Neural progenitor cell (in vitro differentiated cells): Measurements from ENCODE around the gene ZMPSTE24.
A peak's percentile ranks its signal among the peaks of the same experiment; 100 is the strongest.

Experiments
- CTCF ChIP-seq: fragments of 200-600 bp; sonication (generic); IDR thresholded peaks from 2 replicates; pipeline ENCODE4 v1.5.1; 2017; ENCODE audit warnings: antibody characterized with exemption, mild to moderate bottlenecking
- EZH2 ChIP-seq: fragments of 200-600 bp; sonication (generic); IDR thresholded peaks from 2 replicates; pipeline ENCODE4 v1.6.1; 2017; ENCODE audit warnings: antibody characterized with exemption, mild to moderate bottlenecking, moderate library complexity
- EZH2phosphoT487 ChIP-seq: fragments of 200-600 bp; sonication (generic); IDR thresholded peaks from 2 replicates; pipeline ENCODE4 v1.6.1; 2017; ENCODE audit warnings: antibody characterized with exemption

GRCh38 chr1:40257688-40258444 lies at the start of gene ZMPSTE24:
- no peak for TF ChIP-seq CTCF
- no peak for TF ChIP-seq EZH2phosphoT487
- TF ChIP-seq EZH2, result peak; percentile 45
